CD4-positive, alpha-beta memory T cell (primary cell): ENCODE data around the gene HNRNPR. TPM values are rescaled to one million over a fixed set of nuclear protein-coding genes. Genes with fewer than 3 reads are reported as not detected.
A peak's percentile ranks its signal among the peaks of the same experiment; 100 is the strongest.
"Not testable (repeated sequence)": the region's sequence is repeated elsewhere in the genome, so short reads cannot be mapped to it uniquely, and the experiment has no call there.

Experiments
- CTCF ChIA-PET: fragments of 350-600 bp; sonication (Branson Sonifier 250); formaldehyde crosslinking; loops from one replicate; lab custom pipeline; 2021; ENCODE audit warnings: inconsistent platforms; ENCODE audit not compliant: partially characterized antibody; lab: Charles Lee
- POLR2A ChIA-PET: fragments of 350-600 bp; sonication (Branson Sonifier 250); formaldehyde crosslinking; loops from one replicate; lab custom pipeline; 2021; ENCODE audit not compliant: partially characterized antibody; lab: Charles Lee
- DNase-seq, 5 donors: peaks; one replicate each; pipeline versions ENCODE4 v3.0.0 to v3.0.0-alpha.2; 2020 to 2022; ENCODE audit warnings: mixed read lengths in 1 of 5
- H3K27ac ChIP-seq: one replicate; pipeline ENCODE4 v1.7.0; 2013; ENCODE audit warnings: low read depth, low read length
- H3K27me3 ChIP-seq: 2 replicates; pipeline ENCODE4 v1.7.0; 2013; ENCODE audit warnings: mild to moderate bottlenecking, low read length, moderate library complexity; ENCODE audit not compliant: insufficient read depth
- H3K36me3 ChIP-seq: 2 replicates; pipeline ENCODE4 v1.7.0; 2013; ENCODE audit warnings: mild to moderate bottlenecking, low read length, moderate library complexity; ENCODE audit not compliant: insufficient read depth
- H3K4me1 ChIP-seq: 2 replicates; pipeline ENCODE4 v1.7.0; 2013; ENCODE audit warnings: mild to moderate bottlenecking, low read length, moderate library complexity; ENCODE audit not compliant: insufficient read depth
- H3K4me3 ChIP-seq, 2 donors: one replicate each; pipeline ENCODE4 v1.7.0; 2013; ENCODE audit warnings: low read length in 2 of 2, mild to moderate bottlenecking in 1 of 2
- H3K9me3 ChIP-seq, 2 donors: one replicate each; pipeline ENCODE4 v1.7.0; 2013; ENCODE audit warnings: low read length in 2 of 2, control low read depth in 1 of 2; ENCODE audit not compliant: control insufficient read depth in 1 of 2
- H3K27ac Mint-ChIP-seq, 7 donors: one replicate each; pipeline ENCODE4 v1.8.0; 2020 to 2021; ENCODE audit warnings: mixed read lengths in 7 of 7, mild to moderate bottlenecking in 6 of 7, inconsistent platforms in 3 of 7, moderate library complexity in 3 of 7
- H3K27me3 Mint-ChIP-seq, 2 donors: one replicate each; pipeline ENCODE4 v1.8.0; 2020 to 2021; ENCODE audit warnings: mixed read lengths in 2 of 2
- H3K36me3 Mint-ChIP-seq, 2 donors: one replicate each; pipeline ENCODE4 v1.8.0; 2020 to 2021; ENCODE audit warnings: mixed read lengths in 2 of 2, inconsistent platforms in 1 of 2, mild to moderate bottlenecking in 1 of 2
- H3K4me1 Mint-ChIP-seq, 4 donors: one replicate each; pipeline ENCODE4 v1.8.0; 2020 to 2021; ENCODE audit warnings: mixed read lengths in 4 of 4, mild to moderate bottlenecking in 1 of 4
- H3K4me3 Mint-ChIP-seq, 8 donors: one replicate each; pipeline ENCODE4 v1.8.0; 2020 to 2021; ENCODE audit warnings: mixed read lengths in 8 of 8, mild to moderate bottlenecking in 7 of 8, moderate library complexity in 6 of 8, inconsistent platforms in 3 of 8
- H3K9me3 Mint-ChIP-seq, 8 donors: one replicate each; pipeline ENCODE4 v1.8.0; 2020 to 2021; ENCODE audit warnings: mixed read lengths in 8 of 8, mild to moderate bottlenecking in 5 of 8, inconsistent platforms in 3 of 8, moderate library complexity in 1 of 8
- intact Hi-C: fragments of 100-400 bp; cut with micrococcal nuclease; formaldehyde crosslinking; loops from one replicate; pipeline ENCODE4 v1.15.1; 2023
- polyA plus RNA-seq, 2 donors: library from polyadenylated mRNA; unstranded; fragments of 300-500 nt; fragmentation: Illumina TruSeq; gene quantifications; one replicate each; pipeline ENCODE4 v1.2.3, GENCODE V29; 2021
- total RNA-seq, 2 experiments: library from RNA; stranded (reverse); gene quantifications; one replicate each; pipeline ENCODE4 v1.2.3, GENCODE V29; 2021

The HNRNPR gene
- total and polyA plus RNA-seq, 4 experiments from 2014 or later, result 115 to 194 (median 153) TPM

GRCh38 chr1:23384312-23385058, 40.4 kb upstream of the HNRNPR start:
- Mint-ChIP-seq H3K4me3 (no peak overlapping the region), H3K27me3 (no peaks in the 10 kb centered on the region), H3K9me3 (no peaks in the 10 kb centered on the region), H3K27ac (peak overlapping the region in 1 of 7 donors; percentile 15), H3K4me1 (no peaks in the 10 kb centered on the region), H3K36me3 (peaks cover 0 to 11% of the 10 kb centered on the region in 2 donors)
- ChIA-PET POLR2A (no interaction called here), CTCF (no interaction called here)
- no peaks in the 10 kb centered on the region for H3K9me3 ChIP-seq
- no peaks in the 10 kb centered on the region for H3K27me3 ChIP-seq
- no peak overlapping the region for H3K4me3 ChIP-seq
- intact Hi-C loops, result no loop called here
- H3K27ac ChIP-seq, result no peak overlapping the region
- H3K4me1 ChIP-seq, result no peaks in the 10 kb centered on the region
- peaks cover 4% of the 10 kb centered on the region for H3K36me3 ChIP-seq
- DNase-seq, result no peak

GRCh38 chr1:23383577-23384311, 39.7 kb upstream of the HNRNPR start:
- Mint-ChIP-seq H3K4me3 (no peak overlapping the region), H3K27ac (peak overlapping the region in 1 of 7 donors; percentile 42), H3K36me3 (peaks cover 0 to 11% of the 10 kb centered on the region in 2 donors), H3K27me3 (no peaks in the 10 kb centered on the region), H3K4me1 (no peaks in the 10 kb centered on the region), H3K9me3 (no peaks in the 10 kb centered on the region)
- Histone ChIP-seq H3K27me3 (no peaks in the 10 kb centered on the region), H3K27ac (no peak overlapping the region), H3K9me3 (no peaks in the 10 kb centered on the region), H3K36me3 (peaks cover 4% of the 10 kb centered on the region), H3K4me1 (no peaks in the 10 kb centered on the region), H3K4me3 (no peak overlapping the region)
- DNase-seq, result no peak
- ChIA-PET CTCF (no interaction called here), POLR2A (no interaction called here)
- intact Hi-C loops, result no loop called here

GRCh38 chr1:23381233-23381885, 37.3 kb upstream of the HNRNPR start:
- no peaks in the 10 kb centered on the region for H3K27me3 Mint-ChIP-seq
- H3K4me3 ChIP-seq, result no peak overlapping the region
- H3K36me3 ChIP-seq, result peaks cover 4% of the 10 kb centered on the region
- no peaks in the 10 kb centered on the region for H3K27me3 ChIP-seq
- peaks cover 0 to 9% of the 10 kb centered on the region in 2 donors for H3K36me3 Mint-ChIP-seq
- no peaks in the 10 kb centered on the region for H3K9me3 Mint-ChIP-seq
- intact Hi-C loops, result no loop called here
- no peak for DNase-seq
- ChIA-PET CTCF (interaction anchor here (0.6 kb wide), 1 partner anchor 1277 kb away, joined by 3 read pairs; no protein-coding TSS in a partner anchor), POLR2A (interaction anchor here (2.2 kb wide), 1 partner anchor 13 kb away, joined by 4 read pairs; no protein-coding TSS in a partner anchor)
- H3K4me1 Mint-ChIP-seq, result no peaks in the 10 kb centered on the region
- no peaks in the 10 kb centered on the region for H3K9me3 ChIP-seq
- peak overlapping the region in 2 of 7 donors; percentile 6 to 19 for H3K27ac Mint-ChIP-seq
- no peaks in the 10 kb centered on the region for H3K4me1 ChIP-seq
- H3K4me3 Mint-ChIP-seq, result no peak overlapping the region
- no peak overlapping the region for H3K27ac ChIP-seq

- Histone ChIP-seq H3K4me3 (no peak overlapping the region), H3K4me1 (no peaks in the 10 kb centered on the region), H3K36me3 (peaks cover 4% of the 10 kb centered on the region), H3K27ac (no peak overlapping the region), H3K27me3 (no peaks in the 10 kb centered on the region), H3K9me3 (no peaks in the 10 kb centered on the region)
- Mint-ChIP-seq H3K27ac (peak overlapping the region in 3 of 7 donors; percentile 18 to 67 (median 42)), H3K4me1 (no peaks in the 10 kb centered on the region), H3K36me3 (peaks cover 0 to 7% of the 10 kb centered on the region in 2 donors), H3K9me3 (no peaks in the 10 kb centered on the region), H3K4me3 (no peak overlapping the region), H3K27me3 (no peaks in the 10 kb centered on the region)
- POLR2A ChIA-PET, result interaction anchor here (2.2 kb wide), 1 partner anchor 12 kb away, joined by 4 read pairs; no protein-coding TSS in a partner anchor
- CTCF ChIA-PET, result interaction anchor here (0.6 kb wide), 1 partner anchor 1278 kb away, joined by 3 read pairs; no protein-coding TSS in a partner anchor
- intact Hi-C loops, result no loop called here
- DNase-seq, result no peak
Measured at GRCh38 chr1:23380719-23381118, 36.6 kb upstream of the HNRNPR start.

- H3K36me3 Mint-ChIP-seq, H3K27ac ChIP-seq, H3K27me3 ChIP-seq, H3K4me1 ChIP-seq, H3K9me3 ChIP-seq, CTCF ChIA-PET, H3K9me3 Mint-ChIP-seq, H3K4me3 Mint-ChIP-seq, H3K36me3 ChIP-seq, intact Hi-C loops, H3K4me1 Mint-ChIP-seq, H3K27me3 Mint-ChIP-seq, DNase-seq, H3K4me3 ChIP-seq: not testable (repeated sequence)
- peak overlapping the region in 1 of 7 donors; percentile 42 for H3K27ac Mint-ChIP-seq
- POLR2A ChIA-PET, result interaction anchor here (2.2 kb wide), 1 partner anchor 12 kb away, joined by 4 read pairs; no protein-coding TSS in a partner anchor
Measured at GRCh38 chr1:23380236-23380635, 36.2 kb upstream of the HNRNPR start.

DNA sequence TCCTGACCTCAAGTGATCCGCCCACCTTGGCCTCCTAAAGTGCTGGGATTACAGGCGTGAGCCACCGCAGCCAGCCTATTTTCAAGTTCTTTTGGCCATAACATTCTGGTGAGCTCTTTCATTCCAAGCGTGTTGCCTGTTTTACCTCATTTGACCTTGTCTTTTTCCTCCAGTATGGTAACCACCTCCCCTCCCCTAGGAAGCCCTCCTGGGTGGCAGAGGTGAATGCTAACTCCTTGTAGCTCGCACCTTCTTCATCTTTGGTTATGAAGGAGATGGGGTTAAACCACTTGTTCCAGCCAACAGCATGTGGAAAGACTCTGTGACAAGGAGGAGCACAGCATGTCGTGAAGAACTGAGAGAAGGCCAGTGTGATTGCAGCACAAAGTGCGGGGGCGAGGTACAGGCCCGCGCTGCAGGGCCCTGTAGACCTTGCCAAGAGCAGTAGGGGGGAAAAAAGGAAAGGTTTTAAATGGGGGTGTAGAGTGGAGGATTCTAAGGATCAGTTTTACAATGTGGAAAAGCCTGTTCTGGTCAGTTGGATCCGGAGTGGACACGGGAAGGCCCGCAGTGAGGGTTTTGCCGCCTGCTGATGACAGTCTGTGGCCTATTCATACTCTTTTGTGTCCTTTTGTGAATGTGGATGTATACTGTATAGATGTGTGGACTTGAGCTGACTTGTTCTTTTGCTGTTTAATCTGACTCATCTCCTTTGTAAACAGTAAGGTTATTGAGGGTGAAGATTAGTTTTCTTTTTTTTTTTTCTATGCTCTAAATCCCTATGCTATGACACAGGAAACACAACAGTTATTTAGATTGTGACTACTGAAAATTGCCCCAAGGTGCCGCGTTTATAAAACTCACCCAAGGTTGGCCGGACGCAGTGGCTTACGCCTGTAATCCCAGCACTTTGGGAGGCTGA, 33.1 kb upstream of the HNRNPR start:
- intact Hi-C loops, result no loop called here
- Mint-ChIP-seq H3K4me3 (no peak overlapping the region), H3K27ac (peak overlapping the region in 1 of 7 donors; percentile 36), H3K4me1 (no peaks in the 10 kb centered on the region), H3K27me3 (no peaks in the 10 kb centered on the region), H3K36me3 (peaks cover 0 to 3% of the 10 kb centered on the region in 2 donors), H3K9me3 (no peaks in the 10 kb centered on the region)
- no peak for DNase-seq
- no peaks in the 10 kb centered on the region for H3K9me3 ChIP-seq
- H3K36me3 ChIP-seq, result no peaks in the 10 kb centered on the region
- H3K4me1 ChIP-seq, result no peaks in the 10 kb centered on the region
- H3K27me3 ChIP-seq, result no peaks in the 10 kb centered on the region
- H3K4me3 ChIP-seq, result no peak overlapping the region
- ChIA-PET POLR2A (no interaction called here), CTCF (no interaction called here)
- H3K27ac ChIP-seq, result no peak overlapping the region
